AG08396 (cell line): ENCODE results near the gene WDR70.
"Not testable (repeated sequence)": the region's sequence is repeated elsewhere in the genome, so short reads cannot be mapped to it uniquely, and the experiment has no call there.

Experiments used
- DNase-seq: peaks from one replicate; pipeline ENCODE4 v3.0.0; 2012; ENCODE audit warnings: low spot score, mixed read lengths

The WDR70 gene

DNA sequence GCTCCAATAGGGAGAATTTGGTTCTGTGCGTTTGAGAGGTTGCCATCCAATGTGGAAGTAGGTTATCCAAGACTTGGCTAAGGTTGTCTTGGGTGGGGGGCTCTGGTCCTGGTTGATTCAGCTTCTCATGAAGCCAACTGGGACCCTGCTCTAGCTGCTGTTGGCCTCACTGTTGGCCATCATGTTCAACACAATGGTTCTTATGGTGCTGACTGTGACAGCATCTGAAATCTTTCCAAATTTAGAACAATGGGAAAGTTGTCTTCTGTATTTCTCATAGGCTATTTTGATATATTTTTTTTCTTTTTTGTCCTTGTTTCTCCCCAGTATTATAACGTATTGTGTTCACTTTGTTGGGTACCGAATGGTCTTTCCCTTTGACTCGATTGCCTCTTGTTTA is 388.8 kb downstream of the WDR70 start:
- no peak for DNase-seq

GRCh38 chr5:37768371-37768770 is 389.3 kb downstream of the WDR70 start:
- DNase-seq, result no peak

GRCh38 chr5:37769108-37769507 is 390.0 kb downstream of the WDR70 start:
- DNase-seq, result no peak

GRCh38 chr5:37769840-37770239 is 390.7 kb downstream of the WDR70 start:
- no peak for DNase-seq

DNA sequence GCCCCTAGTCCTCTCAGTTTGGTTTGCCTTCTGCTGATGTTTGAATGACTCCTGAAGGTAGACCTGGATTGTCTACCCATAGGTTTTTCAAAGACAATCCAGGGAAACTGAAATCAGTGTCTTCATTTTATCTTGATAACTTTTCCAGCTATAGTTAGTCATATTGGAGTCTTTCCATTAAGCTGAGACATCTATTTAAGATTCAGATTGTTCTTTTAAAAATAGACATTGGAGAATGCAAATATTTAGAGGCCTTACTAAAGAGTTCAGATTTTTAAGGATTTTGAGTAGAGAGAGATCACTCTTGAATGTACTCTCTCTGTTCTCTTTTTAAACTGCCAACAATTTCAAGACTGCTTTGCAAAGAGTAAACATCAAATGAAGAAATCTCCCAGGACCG is 391.7 kb downstream of the WDR70 start:
- no peak for DNase-seq

DNA sequence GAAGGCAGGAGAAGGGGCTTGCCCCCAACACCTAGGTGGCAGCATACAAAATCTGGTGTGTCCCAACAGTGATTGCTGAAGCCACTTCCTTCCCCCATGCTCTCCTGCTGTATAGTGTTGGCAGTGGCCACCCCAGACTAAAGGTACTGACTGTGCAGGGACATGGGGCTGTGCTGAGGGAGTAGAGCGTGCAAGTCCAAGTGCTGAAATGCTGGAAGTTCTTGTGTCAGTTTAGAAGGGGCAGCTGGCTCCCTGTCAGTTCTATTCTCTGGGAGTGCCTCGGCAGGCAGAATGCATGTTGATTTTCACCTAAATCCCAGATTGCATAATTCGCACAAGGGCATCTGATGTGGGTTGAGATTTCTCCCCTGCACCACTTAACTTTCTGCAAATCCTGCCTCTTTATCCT is 392.1 kb downstream of the WDR70 start:
- no peak for DNase-seq

DNA sequence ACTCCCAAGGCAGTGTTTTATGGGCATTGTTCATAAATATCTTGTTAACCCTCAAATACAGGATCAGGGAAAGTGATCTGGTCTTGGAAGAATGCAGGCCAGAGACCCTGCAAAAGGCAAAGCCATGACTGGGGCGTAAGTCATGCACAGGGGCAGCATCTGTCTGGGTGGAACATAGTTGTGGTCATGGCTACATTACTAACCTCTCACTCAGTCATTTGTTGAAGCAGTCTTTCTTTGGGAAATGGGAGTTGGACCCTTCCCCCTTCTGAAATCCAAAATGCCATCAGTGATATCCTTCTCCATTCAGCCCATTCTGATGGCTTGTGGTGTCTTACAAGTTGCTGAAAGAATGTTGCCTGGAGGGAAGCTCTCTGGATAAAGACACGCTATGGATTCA is 392.6 kb downstream of the WDR70 start:
- peak; percentile 76 for DNase-seq

DNA sequence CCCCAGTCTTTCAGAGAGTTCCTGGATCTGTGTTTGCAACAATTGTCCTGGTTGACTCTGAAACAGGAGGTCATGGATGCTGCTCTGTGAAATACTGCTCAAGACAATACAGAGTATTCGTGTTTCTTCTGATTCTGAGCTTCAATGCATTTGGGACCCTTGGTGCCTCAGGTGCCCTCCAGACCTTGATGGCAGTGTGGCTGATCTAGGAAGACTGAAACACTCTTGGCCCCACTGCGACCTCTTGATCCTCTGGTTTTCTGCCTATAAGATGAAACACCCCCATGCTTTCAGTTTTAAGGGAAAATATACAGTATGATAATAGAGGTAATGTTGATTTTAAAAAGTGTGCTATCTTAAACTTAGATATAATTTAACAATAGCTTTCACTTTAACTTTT is 393.1 kb downstream of the WDR70 start:
- DNase-seq, result no peak

DNA sequence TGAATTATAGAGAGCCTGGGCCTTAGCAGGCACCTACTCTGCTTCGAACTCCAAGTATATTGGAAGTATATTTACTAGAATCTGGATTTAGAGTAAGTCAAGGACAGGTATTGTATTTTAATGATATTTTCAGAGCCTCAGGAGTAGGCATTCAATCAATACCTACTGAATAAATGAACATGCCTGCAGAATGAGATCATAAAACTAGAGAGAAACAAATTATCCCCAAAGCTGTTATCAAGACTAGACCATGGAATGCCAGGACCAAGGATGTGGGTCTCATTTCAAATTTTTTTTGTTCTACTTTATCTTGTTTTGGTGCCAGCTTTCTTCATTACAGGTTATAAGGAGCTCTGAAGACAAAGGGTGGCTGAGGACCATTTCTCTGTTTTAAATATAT is 394.7 kb downstream of the WDR70 start:
- no peak for DNase-seq

DNA sequence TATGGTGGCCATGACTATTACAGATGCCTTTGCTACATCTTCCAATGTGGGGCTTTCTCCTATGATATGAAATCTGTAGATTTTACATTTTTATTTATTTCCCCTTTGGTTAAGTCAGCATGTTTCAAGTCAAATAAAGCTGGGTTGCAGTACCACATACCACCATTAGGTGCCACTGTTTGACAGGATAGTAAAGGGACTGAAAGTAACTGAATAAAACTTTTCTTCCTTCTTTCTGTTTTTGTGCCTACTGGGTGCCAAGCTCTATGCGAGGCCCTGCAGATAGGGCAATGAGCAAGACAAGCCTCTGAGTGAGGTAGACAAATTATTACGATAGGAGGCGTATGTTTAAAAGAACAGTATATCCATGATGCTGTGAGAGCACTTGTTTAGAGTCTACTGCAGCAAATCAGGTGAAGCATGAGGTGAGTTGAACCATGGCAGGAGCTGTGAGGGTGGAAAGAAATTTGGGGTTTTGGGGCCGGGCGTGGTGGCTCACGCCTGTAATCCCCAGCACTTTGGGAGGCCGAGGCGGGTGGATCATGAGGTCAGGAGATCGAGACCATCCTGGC is 395.9 kb downstream of the WDR70 start:
- DNase-seq, result no peak

GRCh38 chr5:37776826-37777225 is 397.7 kb downstream of the WDR70 start:
- peak; percentile 76 for DNase-seq

DNA sequence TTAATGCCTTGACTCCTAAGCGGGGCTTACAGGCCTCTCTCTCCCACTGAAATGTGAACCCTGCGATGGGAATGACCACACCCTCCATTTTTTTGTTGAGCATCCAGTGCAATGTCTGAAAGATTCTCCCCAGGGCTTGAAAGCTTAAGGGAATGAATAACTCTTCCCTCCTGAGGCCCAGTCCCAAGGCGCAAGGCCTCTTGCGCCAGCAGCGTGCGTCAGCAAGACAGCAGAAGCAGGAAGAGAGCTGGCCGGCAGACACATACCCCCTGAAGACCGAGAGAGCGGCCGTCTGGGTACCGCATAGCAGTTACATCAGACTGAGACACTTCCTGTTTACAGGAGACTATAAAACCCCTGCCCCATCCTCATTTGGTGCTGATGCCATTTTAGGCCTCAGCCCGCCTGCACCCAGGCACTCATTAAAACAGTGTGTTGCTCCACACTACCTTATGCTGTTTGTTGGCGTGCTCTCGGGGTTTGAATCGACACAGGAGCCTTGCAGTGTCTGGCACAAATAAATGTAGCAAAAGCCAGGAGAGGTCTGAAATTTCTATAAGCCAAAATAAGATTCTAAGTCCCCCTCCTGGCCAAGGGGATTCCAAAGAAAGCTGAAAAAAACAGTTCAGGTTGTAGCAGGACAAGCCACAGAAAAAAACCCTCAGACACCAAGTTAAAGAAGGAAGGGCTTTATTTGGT is 398.5 kb downstream of the WDR70 start:
- DNase-seq, result no peak

DNA sequence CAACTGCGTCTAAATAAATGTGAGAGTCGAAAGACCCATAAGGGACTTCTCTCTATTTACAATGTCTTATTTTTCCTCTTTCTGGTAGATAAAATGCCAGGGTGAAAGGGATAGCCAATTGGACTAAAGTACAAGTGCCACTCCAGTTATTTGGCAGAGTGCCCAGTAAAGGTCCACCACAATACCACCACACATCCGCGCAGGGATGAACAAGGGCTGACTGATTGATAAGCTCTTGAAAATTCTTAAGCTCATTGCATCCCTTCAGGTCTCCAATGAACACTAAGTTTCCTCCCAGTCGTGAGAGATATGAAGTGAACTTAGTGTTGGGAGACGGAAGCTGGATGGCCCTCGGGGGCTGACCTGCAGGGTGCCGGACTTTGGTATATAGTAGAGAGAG is 402.3 kb downstream of the WDR70 start:
- not testable (repeated sequence) for DNase-seq

DNA sequence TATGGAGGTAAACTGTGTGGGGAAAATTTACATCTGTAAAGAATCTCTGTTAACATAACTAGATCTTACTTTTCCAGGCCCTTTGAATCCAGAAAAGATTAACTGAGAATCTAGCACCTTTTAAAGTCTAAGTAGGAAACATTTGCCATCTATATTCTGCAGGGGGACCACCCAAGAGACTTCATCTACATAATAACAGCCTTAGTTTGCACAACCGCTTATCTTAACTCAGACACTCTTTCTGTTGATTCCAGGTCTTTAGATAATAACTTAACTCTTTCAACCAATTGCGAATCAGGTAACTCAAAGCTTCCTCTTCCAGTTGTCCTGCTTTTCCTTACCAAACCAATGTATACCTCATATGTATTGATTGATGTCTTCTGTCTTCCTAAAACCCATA is 407.3 kb downstream of the WDR70 start:
- no peak for DNase-seq

- DNase-seq, result peak; percentile 43
These were observed 407.9 kb downstream of the WDR70 start for GRCh38 chr5:37786862-37787519.

DNA sequence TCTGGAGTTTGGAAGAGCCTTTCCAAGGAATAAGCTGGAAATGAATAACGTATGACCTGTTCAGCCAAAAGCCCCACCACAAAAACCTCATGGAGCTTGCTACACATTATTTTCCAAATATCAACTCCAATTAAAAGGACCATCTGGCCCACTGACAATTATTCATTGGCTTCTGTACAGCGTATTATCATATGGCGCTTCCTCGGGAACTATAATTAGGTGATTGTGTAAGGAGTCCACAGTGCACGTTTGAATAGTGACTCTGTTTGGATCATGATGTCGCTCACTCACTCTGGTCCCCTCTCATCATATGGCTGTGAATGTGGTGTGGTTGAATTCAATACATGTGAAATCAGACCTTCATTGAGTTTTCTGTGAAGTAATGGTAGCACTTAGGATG is 408.6 kb downstream of the WDR70 start:
- no peak for DNase-seq

GRCh38 chr5:37789991-37790390 is 410.9 kb downstream of the WDR70 start:
- DNase-seq, result peak; percentile 47

DNA sequence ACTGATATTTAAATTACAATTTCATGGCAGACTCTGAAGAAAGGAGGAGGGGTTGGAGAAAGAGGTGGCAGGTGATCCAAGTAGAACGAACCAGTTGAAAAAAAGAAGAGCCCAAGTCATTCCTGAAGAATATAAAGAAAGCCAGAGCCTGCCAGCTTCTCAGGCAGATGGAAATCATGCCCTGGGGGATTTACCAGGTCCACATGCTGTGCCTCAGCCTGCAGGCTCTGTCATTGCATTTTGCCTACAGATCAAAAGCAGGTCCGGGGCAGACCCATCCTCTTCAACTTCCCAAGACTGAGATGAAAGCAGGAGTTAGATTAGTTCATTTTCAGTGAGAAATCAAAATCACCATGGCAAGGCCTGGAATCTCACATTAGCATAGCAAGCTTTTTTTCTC is 412.2 kb downstream of the WDR70 start:
- no peak for DNase-seq

GRCh38 chr5:37792975-37793631 is 414.0 kb downstream of the WDR70 start:
- DNase-seq, result peak; percentile 39

GRCh38 chr5:37795292-37795691 is 416.2 kb downstream of the WDR70 start:
- not testable (repeated sequence) for DNase-seq

DNA sequence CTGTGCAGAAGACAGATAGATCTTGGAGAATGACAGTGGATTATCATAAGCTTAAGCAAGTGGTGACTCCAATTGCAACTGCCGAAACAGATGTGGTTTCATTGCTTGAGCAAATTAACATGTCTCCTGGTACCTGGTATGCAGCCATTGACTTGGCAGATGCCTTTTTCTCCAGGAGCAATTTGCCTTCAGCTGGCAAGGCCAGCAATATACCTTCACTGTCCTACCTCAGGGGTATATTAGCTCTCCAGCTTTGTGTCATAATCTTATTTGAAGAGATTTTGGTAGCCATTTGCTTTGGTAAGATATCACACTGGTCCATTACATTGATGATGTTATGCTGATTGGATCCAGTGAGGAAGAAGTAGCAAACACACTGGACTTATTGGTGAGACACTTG is 417.3 kb downstream of the WDR70 start:
- DNase-seq, result not testable (repeated sequence)

DNA sequence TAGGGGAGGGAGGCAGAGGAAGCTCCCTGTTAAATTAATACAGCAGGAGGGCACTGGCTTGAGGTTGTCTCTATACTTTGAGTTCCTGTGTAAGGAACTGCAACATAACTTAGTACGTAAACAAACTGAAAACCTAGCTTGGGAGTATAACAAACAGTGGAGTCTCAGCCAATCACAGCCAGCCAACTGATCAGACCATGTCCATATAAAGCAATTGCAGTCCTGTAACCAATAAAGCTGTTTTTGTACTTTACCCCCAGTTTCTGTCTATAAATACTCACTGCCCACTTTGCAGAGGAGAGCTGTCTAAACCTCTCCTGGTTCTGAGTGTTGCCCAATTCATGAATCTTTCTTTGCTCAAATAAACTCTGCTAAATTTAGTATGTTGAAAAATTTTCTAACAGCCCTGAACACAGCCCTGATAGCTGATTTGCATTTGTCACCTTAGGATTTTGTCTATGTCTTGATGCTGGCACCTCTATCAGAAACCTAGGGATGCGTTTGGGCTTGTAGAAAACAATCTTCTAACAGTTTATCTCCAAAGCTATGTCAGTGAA is 420.8 kb downstream of the WDR70 start:
- no peak for DNase-seq

DNA sequence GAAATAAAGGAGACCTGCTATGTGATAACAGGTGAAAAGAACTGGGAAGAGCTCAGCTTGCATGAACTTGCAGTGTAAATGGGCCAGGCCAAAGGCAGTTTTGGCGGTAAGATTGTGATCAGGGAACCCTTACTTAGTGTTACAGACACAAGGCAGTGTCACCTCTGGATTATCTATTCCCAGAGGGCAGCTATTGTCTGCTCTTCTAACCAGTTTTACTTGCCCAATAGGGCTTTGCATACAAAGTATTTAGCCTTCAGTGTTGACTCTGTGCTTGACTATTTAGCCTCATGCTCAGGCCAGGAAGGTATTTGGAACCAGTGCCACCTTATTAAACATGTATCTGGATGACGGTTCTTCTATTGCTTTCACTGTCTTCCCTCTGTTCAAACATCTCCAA is 422.4 kb downstream of the WDR70 start:
- DNase-seq, result no peak
